ENCODE data around the gene PRKRA. TPM values are rescaled to one million over a fixed set of nuclear protein-coding genes. Genes with fewer than 3 reads are reported as not detected.
"Not testable (repeated sequence)": the region's sequence is repeated elsewhere in the genome, so short reads cannot be mapped to it uniquely, and the experiment has no call there.

Gene PRKRA
- 59.8 TPM for total RNA-seq

- DNase-seq, result peak; percentile 99
These were observed at the start of gene PRKRA, which contains the start of gene PJVK for GRCh38 chr2:178450774-178451525. Gene PRKRA (minus strand): TSS chr2:178451175. CDS start chr2:178451030, 145 bp downstream. Gene PJVK (plus strand): TSS chr2:178451378. CDS start chr2:178453410, 2,032 bp downstream.

- no peak for DNase-seq
These were observed 48.7 kb upstream of the PRKRA start for GRCh38 chr2:178499640-178500039.

- DNase-seq, result no peak
These were observed 47.2 kb upstream of the PRKRA start for GRCh38 chr2:178498137-178498536.

- no peak for DNase-seq
These were observed 45.1 kb upstream of the PRKRA start for GRCh38 chr2:178496049-178496448.

- DNase-seq, result no peak
These were observed 40.6 kb upstream of the PRKRA start for GRCh38 chr2:178491612-178492011.

- DNase-seq, result no peak
These were observed 34.4 kb upstream of the PRKRA start for GRCh38 chr2:178485356-178485755.

GRCh38 chr2:178484245-178485041 is 33.5 kb upstream of the PRKRA start:
- peak; percentile 22 for DNase-seq

GRCh38 chr2:178482437-178482836 is 31.5 kb upstream of the PRKRA start:
- no peak for DNase-seq

- DNase-seq, result peak; percentile 96
These were observed 29.5 kb upstream of the PRKRA start, which contains the start of gene PLEKHA3 for GRCh38 chr2:178480227-178481181. Gene PLEKHA3 (plus strand): TSS chr2:178480457. CDS start chr2:178480870, 413 bp downstream.

- DNase-seq, result no peak
These were observed 28.8 kb upstream of the PRKRA start for GRCh38 chr2:178479758-178480226.

- no peak for DNase-seq
These were observed 28.3 kb upstream of the PRKRA start for GRCh38 chr2:178479275-178479616.

- DNase-seq, result peak; percentile 94
These were observed 27.7 kb upstream of the PRKRA start, which contains the start of gene FKBP7 for GRCh38 chr2:178478439-178479274. Gene FKBP7 (minus strand): TSS chr2:178478600. CDS start chr2:178478499, 101 bp downstream.

GRCh38 chr2:178478130-178478438 is 27.1 kb upstream of the PRKRA start:
- DNase-seq, result no peak

GRCh38 chr2:178477443-178478129 is 26.6 kb upstream of the PRKRA start:
- peak; percentile 55 for DNase-seq

GRCh38 chr2:178476477-178476876 is 25.5 kb upstream of the PRKRA start:
- no peak for DNase-seq

GRCh38 chr2:178474560-178474959 is 23.6 kb upstream of the PRKRA start:
- DNase-seq, result no peak

GRCh38 chr2:178473931-178474330 is 23.0 kb upstream of the PRKRA start:
- DNase-seq, result peak; percentile 49

GRCh38 chr2:178473373-178473772 is 22.4 kb upstream of the PRKRA start:
- no peak for DNase-seq

GRCh38 chr2:178471313-178471712 is 20.3 kb upstream of the PRKRA start:
- DNase-seq, result not testable (repeated sequence)

- DNase-seq, result no peak
These were observed 18.4 kb upstream of the PRKRA start for GRCh38 chr2:178469219-178469849.

Data from tongue (tissue), 2 donors.